H1 (cell line): ENCODE results near the gene BABAM2. TPM values are rescaled to one million over a fixed set of nuclear protein-coding genes. Genes with fewer than 3 reads are reported as not detected.

Experiments
- CTCF ChIA-PET: fragments of 300-600 bp; sonication (Branson Sonifier 250); formaldehyde crosslinking; loops from one replicate; lab custom pipeline; 2021; ENCODE audit not compliant: partially characterized antibody; lab: Charles Lee
- POLR2A ChIA-PET: fragments of 300-600 bp; sonication (Branson Sonifier 250); formaldehyde crosslinking; loops from one replicate; lab custom pipeline; 2021; ENCODE audit warnings: inconsistent platforms; ENCODE audit not compliant: partially characterized antibody; lab: Charles Lee
- DNase-seq, 2 experiments: peaks; one replicate each; pipeline versions ENCODE4 v3.0.0 to v3.0.0-alpha.2; 2010 to 2022; ENCODE audit warnings: low spot score in 2 of 2, low read depth in 1 of 2, mixed read lengths in 1 of 2
- FAIRE-seq: peaks from 2 replicates; lab custom pipeline; 2011; peaks lifted over from hg19 to GRCh38; lab: Jason Lieb, UNC
- H2AFZ ChIP-seq: 2 replicates; pipeline ENCODE4 v1.8.1; 2012; ENCODE audit warnings: low read length, inconsistent platforms
- H2AK5ac ChIP-seq: 2 replicates; pipeline ENCODE4 v1.6.1; 2013; ENCODE audit warnings: low read depth, low read length
- H2BK120ac ChIP-seq: replicated peaks from 2 replicates; pipeline ENCODE3; 2013; ENCODE audit warnings: low read depth, low read length, inconsistent platforms
- H2BK12ac ChIP-seq: 2 replicates; pipeline ENCODE4 v1.6.1; 2013; ENCODE audit warnings: low read depth, low read length
- H2BK15ac ChIP-seq: 2 replicates; pipeline ENCODE4 v1.6.1; 2013; ENCODE audit warnings: low read length
- H2BK20ac ChIP-seq: 2 replicates; pipeline ENCODE4 v1.6.1; 2013; ENCODE audit warnings: low read length
- H2BK5ac ChIP-seq: 2 replicates; pipeline ENCODE4 v1.6.1; 2013; ENCODE audit warnings: low read depth, low read length
- H3K14ac ChIP-seq: 2 replicates; pipeline ENCODE4 v1.6.1; 2013; ENCODE audit warnings: inconsistent platforms; ENCODE audit not compliant: insufficient read length
- H3K18ac ChIP-seq: 2 replicates; pipeline ENCODE4 v1.6.1; 2013; ENCODE audit warnings: low read length; ENCODE audit errors: extremely low read depth
- H3K23ac ChIP-seq: 2 replicates; pipeline ENCODE4 v1.6.1; 2013; ENCODE audit warnings: inconsistent platforms; ENCODE audit not compliant: insufficient read length
- H3K23me2 ChIP-seq: 2 replicates; pipeline ENCODE4 v1.6.1; 2013; ENCODE audit warnings: low read depth, low read length
- H3K27ac ChIP-seq: 2 replicates; pipeline ENCODE4 v1.6.1; 2011; ENCODE audit warnings: low read depth, low read length, inconsistent platforms
- H3K27me3 ChIP-seq, 4 experiments: replicated peaks in 1 of 4; 1 replicate in 1 of 4; 2 replicates in 3 of 4; pipeline versions ENCODE4 v1.6.1 to v1.8.1; 2011 to 2013; ENCODE audit warnings: low read length in 3 of 4, mild to moderate bottlenecking in 3 of 4, inconsistent platforms in 2 of 4, mixed read lengths in 2 of 4, moderate library complexity in 1 of 4; ENCODE audit not compliant: control insufficient read depth in 3 of 4, insufficient read depth in 3 of 4; ENCODE audit errors: extremely low read depth in 1 of 4
- H3K36me3 ChIP-seq, 4 experiments: 2 replicates each; pipeline versions ENCODE4 v1.6.1 to v1.8.1; 2011 to 2013; ENCODE audit warnings: mild to moderate bottlenecking in 4 of 4, low read length in 3 of 4, moderate library complexity in 2 of 4, control low read depth in 1 of 4, inconsistent platforms in 1 of 4; ENCODE audit not compliant: insufficient read depth in 4 of 4, control insufficient read depth in 2 of 4
- H3K4ac ChIP-seq: replicated peaks from 2 replicates; pipeline ENCODE3; 2013; ENCODE audit warnings: low read length, low read depth, mixed read lengths, inconsistent platforms; ENCODE audit not compliant: insufficient read length
- H3K4me1 ChIP-seq, 4 experiments: replicated peaks in 1 of 4; 1 replicate in 1 of 4; 2 replicates in 3 of 4; pipeline versions ENCODE4 v1.6.1 to v1.8.1; 2011 to 2013; ENCODE audit warnings: low read length in 3 of 4, inconsistent platforms in 2 of 4, mixed read lengths in 1 of 4; ENCODE audit not compliant: insufficient read depth in 4 of 4, control insufficient read depth in 3 of 4
- H3K4me2 ChIP-seq, 2 experiments: 2 replicates each; pipeline versions ENCODE4 v1.6.1 to v1.8.1; 2011 to 2013; ENCODE audit warnings: low read depth in 2 of 2, low read length in 2 of 2, control low read depth in 1 of 2, inconsistent platforms in 1 of 2, mild to moderate bottlenecking in 1 of 2; ENCODE audit not compliant: insufficient read depth in 1 of 2
- H3K4me3 ChIP-seq, 4 experiments: fragments of 200-600, 300-600 bp in 1 of 4; sonication (generic), shearing (Covaris generic), sonication (Bioruptor Twin) in 1 of 4; 2 replicates each; pipeline versions ENCODE4 v1.5.1 to v1.8.1; 2011 to 2016; ENCODE audit warnings: low read length in 4 of 4, low read depth in 3 of 4, control low read depth in 2 of 4, inconsistent platforms in 2 of 4, mild to moderate bottlenecking in 2 of 4, mixed read lengths in 1 of 4, moderate library complexity in 1 of 4; ENCODE audit not compliant: insufficient read depth in 2 of 4; ENCODE audit errors: extremely low read depth in 1 of 4
- H3K56ac ChIP-seq: replicated peaks from 2 replicates; pipeline ENCODE3; 2013; ENCODE audit warnings: low read depth, mild to moderate bottlenecking, mixed read lengths, low read length, inconsistent platforms; ENCODE audit not compliant: insufficient read length
- H3K79me1 ChIP-seq: 2 replicates; pipeline ENCODE4 v1.6.1; 2013; ENCODE audit warnings: low read depth, low read length, control low read depth
- H3K79me2 ChIP-seq, 2 experiments: 2 replicates each; pipeline versions ENCODE4 v1.6.1 to v1.8.1; 2012 to 2013; ENCODE audit warnings: low read length in 2 of 2, mild to moderate bottlenecking in 2 of 2, inconsistent platforms in 1 of 2; ENCODE audit not compliant: insufficient read depth in 2 of 2, control insufficient read depth in 1 of 2
- H3K9ac ChIP-seq, 4 experiments: replicated peaks in 1 of 4; 1 replicate in 1 of 4; 2 replicates in 3 of 4; pipeline versions ENCODE4 v1.6.1 to v1.8.1; 2011 to 2013; ENCODE audit warnings: low read depth in 3 of 4, low read length in 3 of 4, control low read depth in 2 of 4, mild to moderate bottlenecking in 2 of 4, moderate library complexity in 2 of 4, inconsistent platforms in 1 of 4; ENCODE audit errors: extremely low read depth in 1 of 4
- H3K9me3 ChIP-seq, 2 experiments: 2 replicates each; pipeline versions ENCODE4 v1.6.1 to v1.8.1; 2012 to 2013; ENCODE audit warnings: mild to moderate bottlenecking in 2 of 2, moderate library complexity in 2 of 2, control low read depth in 1 of 2, inconsistent platforms in 1 of 2, low read depth in 1 of 2, low read length in 1 of 2, mixed read lengths in 1 of 2; ENCODE audit not compliant: insufficient read depth in 2 of 2
- H4K20me1 ChIP-seq, 2 experiments: replicated peaks in 1 of 2; 2 replicates each; pipeline versions ENCODE3 to v1.8.1; 2011 to 2013; ENCODE audit warnings: inconsistent platforms in 2 of 2, low read length in 2 of 2, mild to moderate bottlenecking in 1 of 2; ENCODE audit not compliant: insufficient read depth in 2 of 2, control insufficient read depth in 1 of 2
- H4K5ac ChIP-seq: 2 replicates; pipeline ENCODE4 v1.6.1; 2013; ENCODE audit warnings: low read length, low read depth, mixed read lengths, inconsistent platforms; ENCODE audit not compliant: insufficient read length
- H4K8ac ChIP-seq: 2 replicates; pipeline ENCODE4 v1.8.0; 2013; ENCODE audit warnings: mild to moderate bottlenecking, moderate library complexity, low read length, inconsistent platforms; ENCODE audit not compliant: insufficient read depth; ENCODE audit errors: extremely low read depth
- H4K91ac ChIP-seq: replicated peaks from 2 replicates; pipeline ENCODE3; 2013; ENCODE audit warnings: low read length, mixed read lengths, inconsistent platforms; ENCODE audit not compliant: insufficient read length
- BACH1 ChIP-seq: IDR thresholded peaks from 2 replicates; pipeline ENCODE4 v1.6.1; 2012; ENCODE audit warnings: low read length, improper control_type of control experiment
- BCL11A ChIP-seq, 2 experiments: IDR thresholded peaks; one replicate each; pipeline ENCODE4 v1.6.1; 2011; ENCODE audit warnings: low read depth in 2 of 2, low read length in 2 of 2, mild to moderate bottlenecking in 2 of 2
- BRCA1 ChIP-seq: IDR thresholded peaks from 2 replicates; pipeline ENCODE4 v1.6.1; 2012; ENCODE audit warnings: low read depth, low read length, improper control_type of control experiment
- EZH2 ChIP-seq: fragments of 200-600 bp; sonication (generic); IDR thresholded peaks from 2 replicates; pipeline ENCODE4 v1.7.1; 2012; ENCODE audit warnings: low read depth, mild to moderate bottlenecking, moderate library complexity, low read length, inconsistent platforms; ENCODE audit not compliant: severe bottlenecking
- HDAC6 ChIP-seq: IDR thresholded peaks from one replicate; pipeline ENCODE4 v1.7.1; 2012; ENCODE audit warnings: low read depth, mild to moderate bottlenecking, inconsistent platforms, low read length, moderate library complexity
- KDM1A ChIP-seq: fragments of 200-600, 300-600 bp; sonication (generic); IDR thresholded peaks from 2 replicates; pipeline ENCODE4 v1.7.1; 2016; ENCODE audit warnings: mild to moderate bottlenecking, low read length, borderline replicate concordance
- KDM4A ChIP-seq: IDR thresholded peaks from one replicate; pipeline ENCODE4 v1.7.1; 2012; ENCODE audit warnings: low read depth, mild to moderate bottlenecking, moderate library complexity, low read length, inconsistent platforms; ENCODE audit not compliant: severe bottlenecking
- MAX ChIP-seq: IDR thresholded peaks from 2 replicates; pipeline ENCODE4 v1.6.1; 2012; ENCODE audit warnings: inconsistent platforms
- POLR2AphosphoS5 ChIP-seq: IDR thresholded peaks from 2 replicates; pipeline ENCODE4 v1.6.1; 2011; ENCODE audit warnings: low read depth, low read length
- POU5F1 ChIP-seq: IDR thresholded peaks from 2 replicates; pipeline ENCODE4 v1.6.1; 2011; ENCODE audit warnings: low read depth, mild to moderate bottlenecking, low read length, moderate library complexity
- RBBP5 ChIP-seq: IDR thresholded peaks from 2 replicates; pipeline ENCODE4 v1.7.1; 2012; ENCODE audit warnings: low read depth, mild to moderate bottlenecking, inconsistent platforms, low read length, moderate library complexity, borderline replicate concordance
- TBP ChIP-seq: IDR thresholded peaks from 2 replicates; pipeline ENCODE4 v1.6.1; 2011; ENCODE audit warnings: low read depth, low read length, improper control_type of control experiment
- TCF12 ChIP-seq: IDR thresholded peaks from 2 replicates; pipeline ENCODE4 v1.6.1; 2011; ENCODE audit warnings: low read depth, mild to moderate bottlenecking, low read length
- WGBS, 2 experiments: shearing (Covaris generic) in 1 of 2; methylation state at CpG; one replicate each; pipeline versions ENCODE4 v1.1.6 to v1.1.7; 2013 to 2015; ENCODE audit warnings: low lambda C conversion rate in 2 of 2, mixed read lengths in 2 of 2, inconsistent platforms in 1 of 2, low coverage in 1 of 2, missing lambda C conversion rate in 1 of 2; ENCODE audit not compliant: insufficient replicate concordance in 2 of 2, insufficient coverage in 1 of 2, insufficient read length in 1 of 2; ENCODE audit errors: extremely low coverage in 1 of 2, missing lambda C conversion rate in 1 of 2; 5-methylcytosine and 5-hydroxymethylcytosine counted together
- polyA plus RNA-seq, 7 experiments: library from polyadenylated mRNA; depleted of rRNA in 3 of 7; stranded (reverse) in 5 of 7; unstranded in 2 of 7; fragments of >200 nt in 5 of 7; fragments of 200-250 nt in 2 of 7; gene quantifications; 1 replicate in 5 of 7; 2 replicates in 1 of 7; 4 replicates in 1 of 7; pipeline versions ENCODE4 v1.2.1 to v1.2.3, GENCODE V29; 2011 to 2013; ENCODE audit warnings: missing spikeins in 2 of 7, mixed read lengths in 2 of 7
- total RNA-seq: library from RNA; stranded (reverse); fragmentation: NEBNext Ultra II Directional; extraction: Animal tissue kit (Norgen Biotek cat#: 25700); gene quantifications from 2 replicates; pipeline ENCODE4 v1.2.1, GENCODE V29; 2021

BABAM2 gene
- total and polyA plus RNA-seq, 2 of the 8 experiments (the other 6 are each of a cell fraction or from before 2014, with no cell fraction given) = 15.8 to 20.9 TPM

GRCh38 chr2:28150994-28151393 lies 260.5 kb downstream of the BABAM2 start:
- DNase-seq = no peak
- H2BK120ac ChIP-seq = no peak overlapping the region
- no peaks in the 10 kb centered on the region; a peak in 1 of 4 replicates for H3K9me3 ChIP-seq
- H2AK5ac ChIP-seq = no peak overlapping the region
- H2AFZ ChIP-seq = no peak overlapping the region
- H3K36me3 ChIP-seq = no peaks in the 10 kb centered on the region
- H2BK15ac ChIP-seq = no peak overlapping the region
- no peaks in the 10 kb centered on the region for H3K79me1 ChIP-seq
- H2BK20ac ChIP-seq = no peak overlapping the region
- FAIRE-seq = no peak
- H3K56ac ChIP-seq = no peak overlapping the region
- no peak overlapping the region for H3K9ac ChIP-seq
- 93% methylated on average over 4 of the region's 4 CpGs; no CpG with 5 or more reads in 1 of the 2 experiments for WGBS, 2 experiments
- no peak overlapping the region for H3K18ac ChIP-seq
- H4K5ac ChIP-seq = no peak overlapping the region
- H4K91ac ChIP-seq = no peak overlapping the region
- H3K79me2 ChIP-seq = no peaks in the 10 kb centered on the region
- no peaks in the 10 kb centered on the region for H3K4me1 ChIP-seq
- H3K23ac ChIP-seq = no peak overlapping the region
- H2BK5ac ChIP-seq = no peak overlapping the region
- no peak overlapping the region for H3K27ac ChIP-seq
- H3K27me3 ChIP-seq = no peaks in the 10 kb centered on the region
- H3K14ac ChIP-seq = no peak overlapping the region
- no peak overlapping the region for H3K4me2 ChIP-seq
- H3K23me2 ChIP-seq = no peaks in the 10 kb centered on the region
- H3K4me3 ChIP-seq = no peak overlapping the region
- ChIA-PET POLR2A (interaction anchor here (1.4 kb wide), 1 partner anchor 9 kb away, joined by 3 read pairs; no protein-coding TSS in a partner anchor), CTCF (no interaction called here)
- H3K4ac ChIP-seq = no peak overlapping the region
- no peaks in the 10 kb centered on the region for H4K20me1 ChIP-seq
- H4K8ac ChIP-seq = no peak overlapping the region
- H2BK12ac ChIP-seq = no peak overlapping the region
- TF ChIP-seq POLR2AphosphoS5 (no peak), POU5F1 (no peak), EZH2 (no peak), TBP (no peak), TCF12 (no peak), KDM1A (no peak), BRCA1 (no peak), KDM4A (no peak), HDAC6 (no peak), MAX (no peak), RBBP5 (no peak), BACH1 (no peak), BCL11A (IDR thresholded peaks at IDR 0.05; ENCODE audit: low read depth in 2 of 2, low read length in 2 of 2) (no peak)
